HTERT RPE-1 (cell line): ENCODE results near the gene PISD.
"Not testable (repeated sequence)": the region's sequence is repeated elsewhere in the genome, so short reads cannot be mapped to it uniquely, and the experiment has no call there.

Experiments
- in situ Hi-C: fragments of 300-500 bp; cut with MboI; formaldehyde crosslinking; loops from 4 replicates; pipeline ENCODE4 v1.14.3; 2020; ENCODE audit warnings: low sequenced_read_pairs

Gene PISD

DNA sequence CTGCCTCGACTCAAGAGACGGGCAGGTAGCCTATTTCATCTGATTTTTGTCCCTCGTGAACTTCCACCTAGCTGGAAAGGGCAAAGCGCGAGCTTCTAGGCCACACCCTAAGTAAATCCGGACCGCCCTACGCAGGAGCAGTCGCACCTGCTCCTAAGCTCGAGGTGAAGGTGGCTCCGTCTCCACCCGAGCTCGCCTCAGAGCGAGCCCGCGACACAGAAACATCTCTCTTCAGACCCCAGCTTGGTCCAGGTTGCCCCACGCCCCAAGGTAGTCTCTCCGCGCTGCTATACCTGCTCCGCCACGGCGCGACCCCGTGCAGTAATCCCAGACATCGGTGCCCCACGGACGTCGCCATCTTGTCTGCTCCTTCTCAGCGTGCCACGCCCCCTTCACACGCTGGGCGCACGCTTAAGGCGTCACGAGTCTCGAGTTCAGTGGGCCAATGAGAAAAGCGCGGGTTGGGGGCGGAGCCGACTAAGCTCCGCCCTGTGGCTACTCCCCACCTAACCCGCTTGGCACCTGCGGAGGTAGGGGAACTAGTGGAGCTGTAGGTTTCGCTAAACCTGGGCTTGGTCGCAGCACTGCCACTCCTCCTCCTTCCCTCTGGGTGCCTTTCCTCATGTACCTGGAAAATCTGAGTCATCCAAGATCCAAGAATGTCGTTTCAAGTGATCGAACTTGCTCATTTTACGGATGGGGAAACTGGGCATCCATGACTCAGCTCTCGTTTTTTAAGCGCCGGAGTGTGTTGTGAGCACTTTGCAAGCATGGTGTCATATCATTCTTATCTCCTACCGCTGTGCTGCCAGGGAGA is at the start of gene PISD:
PISD (minus strand) TSS at position 365 of the 817 bp plus-strand sequence; CDS start at position 358, 7 bp downstream.
- in situ Hi-C loops, result no loop called here

DNA sequence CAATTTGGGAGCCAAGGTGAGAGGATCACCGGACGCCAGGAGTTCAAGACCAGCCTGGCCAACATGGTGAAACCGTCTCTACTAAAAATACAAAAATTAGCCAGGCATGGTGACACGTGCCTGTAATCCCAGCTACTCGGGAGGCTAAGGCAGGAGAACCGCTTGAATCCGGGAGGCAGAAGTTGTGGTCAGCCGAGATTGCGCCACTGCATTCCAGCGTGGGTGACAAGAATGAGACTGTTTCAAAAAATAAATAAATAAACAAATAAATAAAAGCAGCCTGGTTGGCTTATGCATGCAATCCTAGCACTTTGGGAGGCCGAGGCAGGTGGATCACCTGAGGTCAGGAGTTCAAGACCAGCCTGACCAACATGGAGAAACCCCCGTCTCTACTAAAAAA is 49.2 kb upstream of the PISD start:
- in situ Hi-C loops, result not testable (repeated sequence)

DNA sequence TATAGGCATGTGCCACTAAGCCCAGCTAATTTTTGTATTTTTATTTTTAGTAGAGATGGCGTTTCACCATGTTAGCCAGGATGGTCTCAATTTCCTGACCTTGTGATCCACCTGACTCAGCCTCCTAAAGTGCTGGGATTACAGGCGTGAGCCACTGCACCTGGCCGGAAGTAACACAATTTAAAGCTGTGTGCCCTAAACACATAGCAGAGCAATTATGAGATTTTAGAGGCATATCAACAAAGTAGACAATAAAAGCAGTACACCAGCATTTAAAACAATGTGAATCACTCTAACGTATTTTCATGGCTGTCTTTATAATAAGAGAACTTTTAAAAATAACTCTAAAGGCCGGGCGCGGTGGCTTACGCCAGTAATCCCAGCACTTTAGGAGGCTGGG is 45.5 kb upstream of the PISD start:
- in situ Hi-C loops, result no loop called here

DNA sequence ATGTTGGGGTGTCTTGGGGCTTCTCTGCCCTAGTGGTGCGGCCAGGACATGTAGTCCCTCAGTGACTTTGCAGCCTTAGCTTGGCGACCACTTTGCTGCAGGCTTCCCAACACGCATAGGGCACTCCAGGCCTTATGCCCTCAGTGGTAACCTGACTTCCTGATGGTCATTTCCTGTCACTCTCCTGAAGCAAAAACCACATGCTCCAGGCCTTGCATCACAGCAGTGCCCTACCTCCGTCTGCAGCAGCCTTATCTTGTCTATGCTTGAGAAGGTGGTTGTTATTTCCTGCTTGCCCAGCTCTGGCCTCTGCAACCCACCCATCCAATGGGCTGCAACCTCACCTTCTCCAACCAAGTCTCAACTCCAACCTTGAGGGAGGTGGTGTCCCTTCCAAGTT is 33.4 kb upstream of the PISD start:
- in situ Hi-C loops, result no loop called here

DNA sequence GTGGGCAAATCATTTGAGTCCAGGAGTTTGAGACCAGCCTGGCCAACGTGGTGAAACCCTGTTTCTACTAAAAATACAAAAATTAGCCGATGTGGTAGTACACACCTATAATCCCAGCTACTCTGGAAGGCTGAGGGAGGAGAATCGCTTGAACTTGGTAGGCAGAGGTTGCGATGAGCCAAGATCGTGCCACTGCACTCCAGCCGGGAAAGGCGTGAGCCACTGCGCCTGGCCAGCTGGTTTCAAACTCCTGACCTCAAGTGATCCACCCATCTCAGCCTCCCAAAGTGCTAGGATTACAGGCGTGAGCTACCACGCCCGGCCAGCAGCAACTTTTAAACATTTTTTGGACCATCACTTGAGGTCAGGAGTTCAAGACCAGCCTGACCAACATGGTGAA is 32.0 kb upstream of the PISD start:
- in situ Hi-C loops, result not testable (repeated sequence)

DNA sequence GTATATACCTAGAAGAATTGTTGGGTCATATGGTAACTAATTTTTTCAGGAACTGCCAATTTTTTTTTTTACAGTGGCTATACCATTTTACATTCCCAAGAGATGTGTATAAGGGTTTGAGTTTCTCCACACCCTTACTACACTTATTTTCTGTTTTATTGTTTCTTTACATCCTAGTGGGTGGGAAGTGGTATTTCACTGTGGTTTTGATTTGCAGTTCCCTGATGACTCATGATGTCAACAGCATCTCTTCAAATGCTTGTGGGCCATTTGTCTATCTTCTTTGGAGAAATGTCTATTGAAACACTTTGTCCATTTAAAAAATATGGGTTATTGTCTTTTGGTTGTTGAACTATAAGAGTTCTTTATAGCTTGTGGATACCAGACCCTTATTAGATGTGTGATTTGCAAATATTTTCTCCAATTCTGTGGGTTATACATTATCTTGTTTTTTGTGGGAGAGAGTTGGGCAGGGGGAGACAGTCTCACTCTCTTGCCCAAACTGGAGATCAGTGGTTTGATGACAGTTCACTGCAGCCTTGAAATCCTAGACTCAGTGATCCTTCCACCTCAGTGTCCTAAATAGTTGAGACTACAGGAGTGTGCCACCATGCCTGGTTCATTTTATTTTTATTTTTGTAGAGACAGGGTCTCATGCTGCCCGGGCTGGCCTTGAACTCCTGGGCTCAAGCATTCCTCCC is 30.3 kb upstream of the PISD start:
- in situ Hi-C loops, result no loop called here

DNA sequence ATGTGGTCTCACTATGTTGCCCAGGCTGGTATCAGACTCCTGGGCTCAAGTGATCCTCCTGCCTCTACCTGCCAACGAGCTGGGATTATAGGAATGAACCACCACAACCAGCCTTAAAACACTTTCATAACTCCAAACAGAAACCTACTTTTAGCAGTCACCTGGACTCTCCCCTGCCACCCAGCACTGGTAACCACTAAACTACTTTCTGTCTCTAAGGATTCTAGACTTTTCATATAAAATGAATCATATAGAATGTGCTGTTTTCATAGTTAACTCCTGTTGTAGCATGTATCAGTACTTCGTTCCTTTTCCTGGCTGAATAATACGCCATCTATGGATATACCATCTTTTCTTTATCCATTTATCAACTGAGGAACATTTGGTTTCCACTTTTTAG is 29.4 kb upstream of the PISD start:
- in situ Hi-C loops, result no loop called here

DNA sequence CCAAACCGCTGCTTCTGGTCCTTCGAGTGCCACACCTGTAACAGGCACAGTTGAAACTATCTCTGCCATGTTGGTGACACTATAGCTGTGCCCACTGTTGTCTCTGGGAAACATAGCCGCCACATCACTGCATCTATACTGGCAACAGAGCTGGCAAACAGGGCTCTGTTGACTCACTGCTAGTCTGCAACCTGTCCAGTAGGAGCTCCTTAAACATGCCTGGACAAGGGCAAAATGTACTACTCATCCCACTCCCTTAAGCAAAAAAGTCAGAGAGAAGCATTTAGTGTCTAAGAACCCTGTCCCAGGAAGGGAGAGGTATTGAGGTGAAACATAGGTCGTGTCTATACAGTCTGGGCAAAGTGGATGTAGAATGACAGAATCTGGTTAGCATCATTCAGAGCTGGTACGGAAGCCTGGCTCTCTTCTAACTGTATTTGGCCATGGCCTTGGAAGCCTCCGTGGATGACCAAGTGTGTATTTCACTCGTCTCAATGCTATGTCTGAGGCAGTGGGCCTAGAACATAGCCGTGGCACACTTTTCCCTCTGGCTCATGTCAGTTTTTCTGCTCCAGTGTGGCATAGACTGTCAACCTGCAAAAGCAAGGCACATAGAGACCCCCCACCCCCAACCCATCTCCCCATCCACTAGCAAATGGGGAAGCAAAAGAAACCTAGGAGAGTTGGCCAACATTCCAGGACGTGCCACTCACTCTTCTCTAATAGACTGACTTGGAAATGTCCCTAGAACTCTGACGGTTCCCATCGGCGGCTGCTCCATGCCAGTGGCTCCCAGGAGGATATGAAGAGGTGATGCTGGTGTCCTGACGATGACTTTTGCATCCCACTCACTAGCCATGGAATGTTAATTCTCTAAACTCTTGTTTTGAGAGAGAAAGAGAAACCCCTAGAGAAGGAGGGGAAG is 21.4 kb upstream of the PISD start:
- in situ Hi-C loops, result no loop called here

DNA sequence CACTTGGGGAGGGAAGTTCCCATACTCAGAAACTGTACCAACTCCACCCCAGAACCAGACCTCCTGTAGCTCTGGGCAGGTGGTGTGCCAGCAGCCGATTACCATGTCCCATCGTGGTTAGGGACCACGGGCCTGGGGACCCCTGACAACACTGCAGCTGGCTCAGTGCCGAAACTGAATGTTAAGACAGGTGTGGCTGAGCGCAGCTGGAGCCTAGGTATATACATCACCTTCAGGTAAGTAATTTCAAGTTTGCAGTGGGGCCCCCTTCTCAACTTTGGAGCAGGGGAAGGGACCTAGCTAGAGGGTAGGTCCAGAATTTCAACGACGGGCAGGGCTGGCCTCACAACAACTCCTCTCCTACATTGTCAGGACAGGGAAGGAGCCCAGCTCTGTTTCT is 20.7 kb upstream of the PISD start:
- in situ Hi-C loops, result no loop called here

DNA sequence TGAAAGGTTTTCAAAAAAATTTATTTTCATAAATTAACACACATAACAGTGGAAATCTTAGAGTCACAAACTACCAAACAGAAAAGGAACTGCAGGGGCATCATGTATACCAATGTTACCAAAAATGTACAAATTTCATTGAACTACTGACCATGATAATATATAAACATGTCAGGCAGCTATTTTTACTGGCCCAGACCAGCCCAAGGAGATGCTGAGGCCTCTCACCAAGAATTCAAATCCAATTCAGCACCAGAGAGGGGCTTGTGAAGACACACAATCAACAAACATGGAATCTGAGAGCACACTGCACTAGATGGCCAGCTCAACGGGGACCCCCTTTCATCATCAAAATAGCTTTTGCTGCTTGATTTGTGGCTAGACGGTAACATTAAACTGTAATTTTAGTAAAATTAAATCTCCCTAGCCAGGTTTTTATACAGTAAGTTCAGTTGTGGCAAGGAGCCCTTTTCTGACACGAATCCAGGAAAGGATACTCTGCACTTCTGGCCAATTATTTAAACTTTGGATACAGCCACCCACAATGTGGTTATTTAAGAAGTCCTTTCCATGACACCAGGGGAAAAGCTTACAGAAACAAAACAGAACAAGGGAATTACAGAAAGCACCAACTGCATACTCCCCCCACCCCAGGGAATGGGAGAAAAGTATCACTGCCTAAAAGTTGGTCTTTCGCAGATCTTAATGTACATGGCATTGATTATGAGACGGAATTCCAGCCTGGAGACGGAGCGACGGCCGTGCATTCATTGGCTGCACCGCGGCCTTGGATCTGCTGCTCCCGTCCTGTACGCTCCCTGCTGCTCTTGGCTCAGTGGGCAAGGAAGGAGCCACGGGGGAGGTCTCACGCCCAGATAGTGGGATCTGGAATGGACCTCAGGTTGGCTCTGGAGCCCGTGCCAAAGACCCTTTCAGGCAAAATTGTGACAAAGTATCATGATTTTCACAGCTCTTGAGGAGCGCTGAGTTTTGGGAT is 19.6 kb upstream of the PISD start:
- in situ Hi-C loops, result no loop called here

DNA sequence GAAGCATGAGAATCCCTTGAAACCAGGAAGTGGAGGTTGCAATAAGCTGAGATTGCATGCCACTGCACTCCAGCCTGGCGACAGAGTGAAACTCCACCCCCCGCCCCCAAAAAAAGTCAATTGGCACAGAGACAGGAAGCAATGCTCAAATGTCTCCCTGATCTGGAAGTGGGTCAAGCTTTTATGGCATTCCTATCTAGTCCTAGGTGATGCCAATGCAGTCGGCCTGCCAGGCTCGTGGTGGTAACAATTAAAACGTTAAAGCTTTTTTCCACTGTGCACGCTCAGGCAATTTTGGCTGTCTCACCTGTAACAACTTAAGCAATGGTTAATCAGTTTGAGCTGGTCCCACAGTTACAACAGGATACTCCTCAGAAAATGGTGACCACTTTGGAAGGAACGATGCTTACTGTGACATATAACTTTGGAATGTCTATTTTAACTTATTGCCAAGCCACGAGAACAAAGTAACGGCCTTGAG is 18.9 kb upstream of the PISD start:
- in situ Hi-C loops, result no loop called here

DNA sequence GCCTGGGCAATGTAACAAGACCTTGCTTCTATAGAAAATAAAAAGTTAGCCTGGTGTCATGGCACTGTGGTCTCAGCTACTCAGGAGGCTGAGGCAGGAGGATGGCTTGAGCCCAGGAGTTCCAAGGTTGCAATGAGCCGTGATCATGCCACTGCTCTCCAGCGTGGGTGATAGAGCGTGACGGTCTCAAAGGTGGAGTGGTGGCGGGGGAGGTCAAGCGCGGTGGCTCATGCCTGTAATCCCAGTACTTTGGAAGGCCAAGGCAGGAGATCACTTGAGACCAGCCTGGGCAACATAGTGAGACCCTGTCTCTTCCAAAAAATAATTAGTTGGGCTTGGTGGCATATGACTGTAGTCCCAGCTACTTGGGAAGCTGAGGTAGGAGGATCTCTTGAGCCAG is 16.7 kb upstream of the PISD start:
- in situ Hi-C loops, result no loop called here

DNA sequence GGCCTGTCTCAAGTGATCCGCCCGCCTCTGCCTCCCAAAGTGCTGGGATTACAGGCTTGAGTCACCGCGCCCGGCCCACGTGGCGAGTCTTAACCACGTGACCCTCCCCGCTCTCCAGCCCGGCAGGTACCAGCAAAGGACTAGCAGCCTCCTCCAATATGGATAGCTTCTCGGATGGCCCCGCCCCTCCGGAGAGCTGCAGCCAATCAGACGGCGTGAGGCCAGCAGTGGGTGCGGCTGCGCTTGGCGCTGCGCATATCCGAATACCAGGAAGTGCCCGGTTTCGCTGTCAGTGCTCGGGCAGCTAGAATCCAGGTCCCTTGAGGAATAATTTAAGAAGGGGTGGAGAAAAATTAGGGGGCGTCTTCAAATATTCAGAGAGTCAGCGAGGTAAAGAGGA is 14.7 kb upstream of the PISD start:
- in situ Hi-C loops, result no loop called here

DNA sequence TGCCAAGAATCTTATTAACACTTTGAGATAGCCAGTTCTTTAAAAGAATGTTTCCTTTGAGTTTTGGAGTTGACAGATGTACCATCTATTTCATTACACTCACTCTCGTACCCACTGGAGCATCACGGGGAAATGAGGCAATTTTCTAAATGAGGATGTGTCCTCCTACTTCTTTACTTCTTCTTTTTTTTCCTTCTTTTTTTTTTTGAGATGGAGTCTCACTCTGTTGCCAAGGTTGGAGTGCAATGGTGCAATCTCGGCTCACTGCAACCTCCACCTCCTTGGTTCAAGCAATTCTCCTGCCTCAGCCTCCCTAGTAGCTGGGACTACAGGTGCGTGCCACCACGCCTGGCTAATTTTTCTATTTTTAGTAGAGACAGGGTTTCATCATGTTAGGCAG is 12.2 kb upstream of the PISD start:
- in situ Hi-C loops, result not testable (repeated sequence)

DNA sequence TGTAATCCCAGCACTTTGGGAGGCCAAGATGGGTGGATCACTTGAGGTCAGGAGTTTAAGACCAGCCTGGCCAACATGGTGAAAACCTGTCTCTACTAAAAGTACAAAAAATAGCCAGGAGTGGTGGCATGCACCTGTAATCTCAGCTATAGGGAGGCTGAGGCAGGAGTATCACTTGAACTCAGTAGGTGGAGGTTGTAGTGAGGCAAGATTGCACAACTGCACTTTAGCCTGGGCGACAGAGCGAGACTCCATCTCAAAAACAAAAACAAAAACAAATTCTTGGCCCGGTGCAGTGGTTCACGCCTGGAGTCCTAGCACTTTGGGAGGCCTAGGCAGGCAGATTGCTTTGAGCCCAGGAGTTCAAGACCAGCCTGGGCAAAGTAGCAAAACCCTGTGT is 6.8 kb upstream of the PISD start:
- in situ Hi-C loops, result not testable (repeated sequence)

DNA sequence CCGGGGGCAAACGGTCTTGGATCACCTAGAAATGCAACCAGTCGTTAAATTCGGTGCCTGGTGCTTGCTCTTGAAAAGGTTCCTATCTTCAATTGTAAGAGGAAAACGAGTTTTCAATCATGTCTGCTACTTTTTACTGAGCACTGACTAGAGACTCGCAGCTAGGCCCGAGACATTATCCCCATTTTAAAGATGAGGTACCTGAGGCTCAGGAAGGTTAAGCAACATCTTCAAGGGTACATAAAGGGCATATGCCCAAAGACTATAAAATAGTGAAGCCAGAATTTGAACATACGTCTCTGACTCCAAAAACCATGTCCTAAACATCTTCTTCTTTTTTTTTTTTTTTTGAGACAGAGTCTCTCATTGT is 638 bp upstream of the PISD start:
- in situ Hi-C loops, result no loop called here

DNA sequence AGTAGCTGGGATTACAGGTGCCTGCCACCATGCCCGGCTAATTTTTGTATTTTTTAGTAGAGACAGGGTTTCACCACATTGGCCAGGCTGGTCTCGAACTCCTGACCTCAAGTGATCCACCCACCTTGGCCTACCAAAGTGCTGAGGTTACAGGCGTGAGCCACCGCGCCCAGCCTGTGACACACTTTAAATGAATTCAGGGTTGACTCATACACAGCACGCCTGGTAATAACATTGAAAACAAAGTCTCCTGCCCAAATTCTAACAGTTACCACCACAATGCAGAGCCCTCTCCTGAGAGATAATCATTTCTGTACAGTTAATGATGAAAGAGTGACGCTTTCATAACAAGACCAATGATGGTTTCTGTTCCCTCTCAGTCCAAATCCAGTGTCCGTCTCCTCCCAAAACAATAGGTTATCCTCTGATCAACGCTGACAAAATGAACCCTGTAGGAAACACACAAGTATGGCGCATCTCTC is 1.1 kb downstream of the PISD start:
- in situ Hi-C loops, result not testable (repeated sequence)

DNA sequence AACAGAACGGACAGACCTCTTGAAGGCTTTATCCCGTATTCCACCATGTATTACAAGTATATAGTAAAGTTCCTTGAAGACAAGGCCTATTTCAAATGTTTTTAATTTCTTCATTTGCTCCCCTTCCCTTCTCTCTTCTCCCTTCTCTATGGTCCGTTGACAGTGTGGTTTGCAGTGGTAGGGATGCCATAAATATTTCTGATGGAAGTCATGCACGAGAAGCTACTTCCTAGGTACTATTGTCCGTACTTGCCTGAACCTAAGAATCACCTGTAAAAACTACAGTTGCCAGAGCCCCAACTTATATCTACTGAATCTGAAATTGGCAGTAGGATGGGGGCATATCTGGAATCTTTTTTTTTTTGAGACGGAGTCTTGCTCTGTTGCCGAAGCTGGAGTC is 2.8 kb downstream of the PISD start:
- in situ Hi-C loops, result no loop called here

DNA sequence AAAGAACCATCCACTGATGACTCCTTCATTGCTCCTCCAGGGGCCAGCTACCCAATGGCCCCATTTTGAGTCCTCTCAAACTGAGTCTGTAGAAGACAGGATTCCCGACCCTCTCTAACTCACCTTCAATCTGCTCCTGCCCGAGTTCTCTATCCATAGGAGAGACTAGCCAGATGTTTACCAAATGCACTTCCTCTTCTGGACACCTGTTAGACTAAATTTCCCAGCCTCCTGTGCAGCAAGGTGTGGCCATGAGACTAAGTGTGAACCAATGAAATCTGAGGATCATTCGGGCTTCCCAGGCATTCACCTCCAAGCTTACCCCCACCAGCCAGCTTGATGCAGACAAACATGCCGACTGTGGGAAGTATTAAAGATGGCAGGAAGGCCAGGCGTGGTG is 7.6 kb downstream of the PISD start:
- in situ Hi-C loops, result no loop called here

DNA sequence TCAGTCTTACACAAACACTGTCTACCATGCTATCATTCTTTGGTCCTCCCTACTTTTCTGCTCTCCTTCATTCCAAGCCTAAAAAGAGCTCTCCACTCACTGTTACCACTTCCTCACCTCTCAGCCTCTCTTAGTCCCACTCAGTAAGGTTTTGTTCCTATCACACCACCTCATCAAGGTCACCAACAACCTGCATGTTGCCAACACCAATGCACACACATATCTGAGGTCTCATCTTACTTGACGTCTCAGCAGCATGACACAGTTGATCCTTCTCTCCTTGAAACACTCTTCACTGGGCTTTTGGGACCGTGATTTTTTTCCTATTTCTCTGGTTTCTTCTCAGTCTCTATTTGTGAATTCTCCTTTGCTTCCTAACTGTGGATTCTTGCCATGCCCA is 8.1 kb downstream of the PISD start:
- in situ Hi-C loops, result no loop called here
